ENCODE results near the gene CCN5. TPM values are rescaled to one million over a fixed set of nuclear protein-coding genes. Genes with fewer than 3 reads are reported as not detected.
A peak's percentile ranks its signal among the peaks of the same experiment; 100 is the strongest.

Gene CCN5
- polyA plus RNA-seq, 1 experiment: 2.0 TPM

- DNase-seq (ENCODE audit: low read depth): no peak
- H3K36me3 ChIP-seq (ENCODE audit: control insufficient read depth, insufficient read depth, low read length): no peaks in the 10 kb centered on the region
- H3K4me3 ChIP-seq (ENCODE audit: low read depth, low read length): no peak overlapping the region
- ChIA-PET POLR2A (no interaction called here), CTCF (interaction anchor here (1.1 to 1.4 kb wide), 3 partner anchors 9 to 32 kb away, joined by 3 to 4 read pairs (median 3); no protein-coding TSS in a partner anchor)
- no peaks in the 10 kb centered on the region for H3K27me3 ChIP-seq (ENCODE audit: control insufficient read depth, insufficient read depth, low read length)
- no peak for TF ChIP-seq CTCF (IDR thresholded peaks at IDR 0.05; ENCODE audit: insufficient read depth, low read depth, low read length)
Measured at GRCh38 chr20:44715499-44716308, 535 bp downstream of the CCN5 start.

- DNase-seq (ENCODE audit: low read depth): no peak
- ChIA-PET CTCF (interaction anchor here (1.1 to 1.5 kb wide), 6 partner anchors 8 to 33 kb away, joined by 3 to 5 read pairs (median 4); no protein-coding TSS in a partner anchor), POLR2A (no interaction called here)
- Histone ChIP-seq H3K27me3 (ENCODE audit: control insufficient read depth, insufficient read depth, low read length) (no peaks in the 10 kb centered on the region), H3K4me3 (ENCODE audit: low read depth, low read length) (no peak overlapping the region), H3K36me3 (ENCODE audit: control insufficient read depth, insufficient read depth, low read length) (no peaks in the 10 kb centered on the region)
- TF ChIP-seq CTCF (IDR thresholded peaks at IDR 0.05; ENCODE audit: insufficient read depth, low read depth, low read length): no peak
Measured at GRCh38 chr20:44716309-44717106, 1.3 kb downstream of the CCN5 start.

GRCh38 chr20:44717986-44718385 is 2.8 kb downstream of the CCN5 start:
- H3K36me3 ChIP-seq (ENCODE audit: control insufficient read depth, insufficient read depth, low read length): no peaks in the 10 kb centered on the region
- H3K4me3 ChIP-seq (ENCODE audit: low read depth, low read length): no peak overlapping the region
- POLR2A ChIA-PET: no interaction called here
- no peak for DNase-seq (ENCODE audit: low read depth)
- CTCF ChIA-PET: interaction anchor here (0.8 to 1.9 kb wide), 7 partner anchors 9 to 29 kb away, joined by 3 to 5 read pairs (median 4); no protein-coding TSS in a partner anchor
- no peaks in the 10 kb centered on the region for H3K27me3 ChIP-seq (ENCODE audit: control insufficient read depth, insufficient read depth, low read length)
- peak; percentile 46 for TF ChIP-seq CTCF (IDR thresholded peaks at IDR 0.05; ENCODE audit: insufficient read depth, low read depth, low read length)

GRCh38 chr20:44719841-44720240 is 4.7 kb downstream of the CCN5 start:
- Histone ChIP-seq H3K4me3 (ENCODE audit: low read depth, low read length) (no peak overlapping the region), H3K36me3 (ENCODE audit: control insufficient read depth, insufficient read depth, low read length) (no peaks in the 10 kb centered on the region), H3K27me3 (ENCODE audit: control insufficient read depth, insufficient read depth, low read length) (no peaks in the 10 kb centered on the region)
- ChIA-PET POLR2A (no interaction called here), CTCF (interaction anchor here (3.8 kb wide), 1 partner anchor 34 kb away, joined by 19 read pairs; no protein-coding TSS in a partner anchor)
- no peak for DNase-seq (ENCODE audit: low read depth)
- no peak for TF ChIP-seq CTCF (IDR thresholded peaks at IDR 0.05; ENCODE audit: insufficient read depth, low read depth, low read length)

- Histone ChIP-seq H3K4me3 (ENCODE audit: low read depth, low read length) (no peak overlapping the region), H3K27me3 (ENCODE audit: control insufficient read depth, insufficient read depth, low read length) (no peaks in the 10 kb centered on the region), H3K36me3 (ENCODE audit: control insufficient read depth, insufficient read depth, low read length) (no peaks in the 10 kb centered on the region)
- DNase-seq (ENCODE audit: low read depth): peak; percentile 35
- CTCF ChIA-PET: interaction anchor here (0.9 to 3.8 kb wide), 5 partner anchors 12 to 37 kb away, joined by 3 to 19 read pairs (median 7); no protein-coding TSS in a partner anchor
- POLR2A ChIA-PET: interaction anchor here (0.8 kb wide), 1 partner anchor 8 kb away, joined by 3 read pairs; no protein-coding TSS in a partner anchor
- TF ChIP-seq CTCF (IDR thresholded peaks at IDR 0.05; ENCODE audit: insufficient read depth, low read depth, low read length): no peak
Measured at GRCh38 chr20:44720621-44720996, 5.4 kb downstream of the CCN5 start.
